ENCODE data around the gene IL4I1.

GRCh38 chr19:49854378-49855263, 42.1 kb downstream of the IL4I1 start:
- TF ChIP-seq ELF1 (IDR thresholded peaks at IDR 0.05; ENCODE audit: borderline replicate concordance, low read depth) (no peak), POLR2A (IDR thresholded peaks at IDR 0.05; ENCODE audit: borderline replicate concordance, extremely low read depth, insufficient read depth, insufficient read length) (no peak), CTCF (IDR thresholded peaks at IDR 0.05 in 2 of 3, conservative IDR thresholded peaks at IDR 0.05 in 1 of 3; ENCODE audit: borderline replicate concordance in 1 of 3, insufficient read depth in 1 of 3, low read depth in 2 of 3, low read length in 2 of 3) (no peak)
